Small intestine (tissue), 7 donors: ENCODE results near the gene APOL2. TPM values are rescaled to one million over a fixed set of nuclear protein-coding genes. Genes with fewer than 3 reads are reported as not detected.
A peak's percentile ranks its signal among the peaks of the same experiment; 100 is the strongest.
"Not testable (repeated sequence)": the region's sequence is repeated elsewhere in the genome, so short reads cannot be mapped to it uniquely, and the experiment has no call there.

Source experiments
- DNase-seq, 2 donors: peaks; one replicate each; pipeline versions ENCODE4 v3.0.0 to v3.0.0-alpha.2; 2013
- FAIRE-seq: peaks from 2 replicates; lab custom pipeline; 2012; peaks lifted over from hg19 to GRCh38; lab: Jason Lieb, UNC
- H3K27ac ChIP-seq, 3 donors: one replicate each; pipeline ENCODE4 v1.5.1; 2013; ENCODE audit warnings: low read length in 2 of 3, mild to moderate bottlenecking in 2 of 3, control low read depth in 1 of 3, inconsistent platforms in 1 of 3, low read depth in 1 of 3, moderate library complexity in 1 of 3
- H3K27me3 ChIP-seq, 3 donors: one replicate each; pipeline ENCODE4 v1.6.1; 2013; ENCODE audit warnings: low read length in 3 of 3, inconsistent platforms in 1 of 3; ENCODE audit not compliant: control insufficient read depth in 3 of 3, insufficient read depth in 3 of 3
- H3K36me3 ChIP-seq, 3 donors: one replicate each; pipeline ENCODE4 v1.6.1; 2013; ENCODE audit warnings: low read length in 3 of 3, inconsistent platforms in 1 of 3, low read depth in 1 of 3, mild to moderate bottlenecking in 1 of 3, moderate library complexity in 1 of 3; ENCODE audit not compliant: control insufficient read depth in 3 of 3, insufficient read depth in 2 of 3
- H3K4me1 ChIP-seq, 3 donors: one replicate each; pipeline ENCODE4 v1.6.1; 2013; ENCODE audit warnings: low read length in 2 of 3, inconsistent platforms in 1 of 3, low read depth in 1 of 3, mild to moderate bottlenecking in 1 of 3, moderate library complexity in 1 of 3; ENCODE audit not compliant: control insufficient read depth in 3 of 3, insufficient read depth in 2 of 3
- H3K4me3 ChIP-seq, 3 donors: one replicate each; pipeline ENCODE4 v1.5.1; 2013; ENCODE audit warnings: low read length in 3 of 3, control low read depth in 1 of 3, inconsistent platforms in 1 of 3, low read depth in 1 of 3, mild to moderate bottlenecking in 1 of 3, moderate library complexity in 1 of 3
- H3K9me3 ChIP-seq, 2 donors: one replicate each; pipeline ENCODE4 v1.6.1; 2013; ENCODE audit warnings: low read depth in 1 of 2, low read length in 1 of 2; ENCODE audit not compliant: control insufficient read depth in 2 of 2, insufficient read depth in 1 of 2
- WGBS, 3 donors: extraction: QIAGEN DNeasy Blood & Tissue Kit; methylation state at CpG; one replicate each; pipeline ENCODE4 v1.1.7; 2013; 5-methylcytosine and 5-hydroxymethylcytosine counted together
- polyA plus RNA-seq, 4 donors: library from polyadenylated mRNA; stranded (reverse) in 3 of 4; unstranded in 1 of 4; fragments of 200-250 nt in 3 of 4; fragments of 120-200 nt in 1 of 4; gene quantifications; one replicate each; pipeline versions ENCODE4 v1.2.1 to v1.2.3, GENCODE V29; 2013
- donor health status: healthy with polysubstance abuse.
- donor health status: control.
- donor health status: control.
- donor health status: Bipolar disorder and iron deficiency.
- donor health status: healthy.

APOL2 gene
- polyA plus RNA-seq, 4 donors: 19.0 to 68.4 (median 30.1) TPM

GRCh38 chr22:36284171-36284571 is 44.8 kb upstream of the APOL2 start:
- H3K27me3 ChIP-seq: no peaks in the 10 kb centered on the region
- no peaks in the 10 kb centered on the region for H3K4me1 ChIP-seq
- DNase-seq (no peak), FAIRE-seq (no peak)
- H3K4me3 ChIP-seq: no peak overlapping the region
- peaks cover 52 to 88% (median 59%) of the 10 kb centered on the region in 3 donors for H3K36me3 ChIP-seq
- 93 to 95% (median 93%) methylated on average over 20 to 24 of the region's 24 CpGs for WGBS, 3 donors
- H3K9me3 ChIP-seq: no peaks in the 10 kb centered on the region
- peak overlapping the region in 1 of 3 donors; percentile 30 for H3K27ac ChIP-seq

- DNase-seq (no peak), FAIRE-seq (no peak)
- 89 to 93% (median 89%) methylated on average over 23 to 24 of the region's 24 CpGs for WGBS, 3 donors
- Histone ChIP-seq H3K9me3 (no peaks in the 10 kb centered on the region), H3K4me3 (no peak overlapping the region), H3K36me3 (peaks cover 41 to 70% (median 44%) of the 10 kb centered on the region in 3 donors), H3K4me1 (no peaks in the 10 kb centered on the region), H3K27ac (no peak overlapping the region), H3K27me3 (no peaks in the 10 kb centered on the region)
Measured at GRCh38 chr22:36282328-36282831, 43.1 kb upstream of the APOL2 start.

GRCh38 chr22:36281781-36282327 is 42.5 kb upstream of the APOL2 start:
- peaks cover 41 to 65% (median 41%) of the 10 kb centered on the region in 3 donors for H3K36me3 ChIP-seq
- no peak for DNase-seq

GRCh38 chr22:36280379-36280778 is 41.1 kb upstream of the APOL2 start:
- DNase-seq (no peak), FAIRE-seq (no peak)
- no peaks in the 10 kb centered on the region for H3K9me3 ChIP-seq
- no peak overlapping the region for H3K4me3 ChIP-seq
- H3K4me1 ChIP-seq: no peaks in the 10 kb centered on the region
- peak overlapping the region in 1 of 3 donors; percentile 3 for H3K27ac ChIP-seq
- no peaks in the 10 kb centered on the region for H3K27me3 ChIP-seq
- WGBS, 3 donors: 61 to 74% (median 71%) methylated on average over 8 of the region's 8 CpGs
- H3K36me3 ChIP-seq: peaks cover 33 to 50% (median 38%) of the 10 kb centered on the region in 3 donors

More at GRCh38 chr22:36281781-36282327, 42.5 kb upstream of the APOL2 start:
- H3K4me1 ChIP-seq: no peaks in the 10 kb centered on the region
- H3K4me3 ChIP-seq: no peak overlapping the region
- H3K9me3 ChIP-seq: no peaks in the 10 kb centered on the region
- H3K27me3 ChIP-seq: no peaks in the 10 kb centered on the region
- no peak overlapping the region for H3K27ac ChIP-seq
- WGBS, 3 donors: 81 to 87% (median 85%) methylated on average over 14 of the region's 14 CpGs
- no peak for FAIRE-seq

GRCh38 chr22:36279219-36279666 is 39.9 kb upstream of the APOL2 start:
- no peaks in the 10 kb centered on the region for H3K4me1 ChIP-seq
- no peak for FAIRE-seq
- WGBS, 3 donors: 77 to 84% (median 83%) methylated on average over 8 of the region's 8 CpGs
- no peak overlapping the region for H3K27ac ChIP-seq
- peaks cover 0 to 3% of the 10 kb centered on the region in 2 donors for H3K9me3 ChIP-seq
- DNase-seq: peak in 1 of 2 donors; percentile 73
- H3K4me3 ChIP-seq: no peak overlapping the region
- no peaks in the 10 kb centered on the region for H3K27me3 ChIP-seq
- H3K36me3 ChIP-seq: peaks cover 23 to 39% (median 26%) of the 10 kb centered on the region in 3 donors

- Histone ChIP-seq H3K4me3 (no peak overlapping the region), H3K36me3 (peaks cover 15 to 26% (median 16%) of the 10 kb centered on the region in 3 donors), H3K4me1 (no peaks in the 10 kb centered on the region), H3K27me3 (no peaks in the 10 kb centered on the region), H3K9me3 (peaks cover 0 to 3% of the 10 kb centered on the region in 2 donors), H3K27ac (no peak overlapping the region)
- DNase-seq (peak; percentile 71 to 73), FAIRE-seq (no peak)
- WGBS, 3 donors: 26 to 31% (median 30%) methylated on average over 18 of the region's 18 CpGs
Measured at GRCh38 chr22:36277482-36278291, 38.4 kb upstream of the APOL2 start.

- H3K36me3 ChIP-seq: no peaks in the 10 kb centered on the region
- FAIRE-seq: no peak
- no peak overlapping the region for H3K4me3 ChIP-seq
Measured at GRCh38 chr22:36274531-36274930, 35.2 kb upstream of the APOL2 start.

GRCh38 chr22:36271951-36272350 is 32.6 kb upstream of the APOL2 start:
- H3K4me3 ChIP-seq, H3K9me3 ChIP-seq, FAIRE-seq, DNase-seq, H3K36me3 ChIP-seq, H3K27me3 ChIP-seq, H3K27ac ChIP-seq, H3K4me1 ChIP-seq: not testable (repeated sequence)
- 79 to 88% (median 88%) methylated on average over 5 of the region's 5 CpGs for WGBS, 3 donors

More at GRCh38 chr22:36274531-36274930, 35.2 kb upstream of the APOL2 start:
- no peak overlapping the region for H3K27ac ChIP-seq
- peaks cover 0 to 3% of the 10 kb centered on the region in 2 donors for H3K9me3 ChIP-seq
- 79 to 84% (median 80%) methylated on average over 5 of the region's 5 CpGs for WGBS, 3 donors
- no peaks in the 10 kb centered on the region for H3K4me1 ChIP-seq
- no peak for DNase-seq
- no peaks in the 10 kb centered on the region for H3K27me3 ChIP-seq
